Measurements from ENCODE around the gene GJB4. TPM values are rescaled to one million over a fixed set of nuclear protein-coding genes. Genes with fewer than 3 reads are reported as not detected.

Gene GJB4
- total and polyA plus RNA-seq, 4 donors: not detected

DNA sequence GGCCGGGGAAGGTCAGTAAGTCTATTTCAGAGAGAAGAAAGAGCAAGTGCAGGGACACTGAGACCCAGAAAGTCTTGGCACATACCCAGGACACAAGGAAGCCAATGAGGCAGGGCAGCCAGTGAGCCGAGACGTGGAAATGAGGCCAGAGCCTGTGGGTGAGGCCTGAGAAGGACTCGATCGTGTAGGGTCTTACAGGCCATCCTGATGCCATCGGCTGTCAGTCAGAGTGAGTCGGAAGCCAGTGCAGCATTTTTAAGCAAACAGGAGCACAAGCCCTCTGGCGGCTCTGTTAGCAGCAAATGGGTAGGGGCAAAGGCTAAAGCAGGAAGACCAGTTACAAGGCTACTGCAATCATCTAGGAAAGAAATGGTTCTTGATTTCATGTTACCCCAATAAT is 15.4 kb downstream of the GJB4 start:
- no peak overlapping the region for H3K4me3 ChIP-seq (ENCODE audit: low read depth, low read length)
- no peak overlapping the region for H3K27ac ChIP-seq (ENCODE audit: low read depth, low read length)
- H3K27me3 ChIP-seq (ENCODE audit: control insufficient read depth, insufficient read depth, low read length): peaks cover 8% of the 10 kb centered on the region
- WGBS (ENCODE audit: insufficient coverage): 35% methylated on average over 8 of the region's 8 CpGs
- DNase-seq (ENCODE audit: low read depth in 4 of 6, low spot score in 6 of 6): no peak
- no peaks in the 10 kb centered on the region for H3K9me3 ChIP-seq (ENCODE audit: control insufficient read depth, insufficient read depth, low read length)
- H3K4me1 ChIP-seq (ENCODE audit: control insufficient read depth, insufficient read depth, low read length): no peaks in the 10 kb centered on the region
- H3K36me3 ChIP-seq (ENCODE audit: control insufficient read depth, insufficient read depth, low read length): no peaks in the 10 kb centered on the region

DNA sequence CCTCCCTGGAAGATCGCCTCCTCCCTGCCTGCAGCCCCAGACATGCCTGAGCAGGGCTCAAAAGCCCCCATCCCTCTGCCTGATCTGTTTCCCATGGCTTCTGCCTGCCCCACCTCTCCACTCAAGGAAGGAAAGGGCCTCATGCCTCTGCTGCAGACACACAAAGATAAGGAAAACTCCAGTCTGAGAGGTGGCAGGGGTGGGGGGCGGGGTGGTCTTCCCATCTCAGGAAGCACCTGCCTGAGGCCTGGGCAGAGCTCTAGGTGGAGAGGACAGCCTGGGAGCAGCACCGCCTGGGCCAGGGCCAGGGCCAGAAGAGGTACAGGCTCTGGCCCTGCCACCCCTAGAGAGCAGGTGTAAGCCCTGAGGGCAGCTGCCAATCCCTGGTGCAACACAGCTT is 17.4 kb downstream of the GJB4 start:
- H3K4me1 ChIP-seq (ENCODE audit: control insufficient read depth, insufficient read depth, low read length): peaks cover 10% of the 10 kb centered on the region
- H3K27ac ChIP-seq (ENCODE audit: low read depth, low read length): no peak overlapping the region
- 86% methylated on average over 3 of the region's 3 CpGs for WGBS (ENCODE audit: insufficient coverage)
- H3K4me3 ChIP-seq (ENCODE audit: low read depth, low read length): no peak overlapping the region
- peaks cover 27% of the 10 kb centered on the region for H3K27me3 ChIP-seq (ENCODE audit: control insufficient read depth, insufficient read depth, low read length)
- no peaks in the 10 kb centered on the region for H3K9me3 ChIP-seq (ENCODE audit: control insufficient read depth, insufficient read depth, low read length)
- no peaks in the 10 kb centered on the region for H3K36me3 ChIP-seq (ENCODE audit: control insufficient read depth, insufficient read depth, low read length)
- no peak for DNase-seq (ENCODE audit: low read depth in 4 of 6, low spot score in 6 of 6)

DNA sequence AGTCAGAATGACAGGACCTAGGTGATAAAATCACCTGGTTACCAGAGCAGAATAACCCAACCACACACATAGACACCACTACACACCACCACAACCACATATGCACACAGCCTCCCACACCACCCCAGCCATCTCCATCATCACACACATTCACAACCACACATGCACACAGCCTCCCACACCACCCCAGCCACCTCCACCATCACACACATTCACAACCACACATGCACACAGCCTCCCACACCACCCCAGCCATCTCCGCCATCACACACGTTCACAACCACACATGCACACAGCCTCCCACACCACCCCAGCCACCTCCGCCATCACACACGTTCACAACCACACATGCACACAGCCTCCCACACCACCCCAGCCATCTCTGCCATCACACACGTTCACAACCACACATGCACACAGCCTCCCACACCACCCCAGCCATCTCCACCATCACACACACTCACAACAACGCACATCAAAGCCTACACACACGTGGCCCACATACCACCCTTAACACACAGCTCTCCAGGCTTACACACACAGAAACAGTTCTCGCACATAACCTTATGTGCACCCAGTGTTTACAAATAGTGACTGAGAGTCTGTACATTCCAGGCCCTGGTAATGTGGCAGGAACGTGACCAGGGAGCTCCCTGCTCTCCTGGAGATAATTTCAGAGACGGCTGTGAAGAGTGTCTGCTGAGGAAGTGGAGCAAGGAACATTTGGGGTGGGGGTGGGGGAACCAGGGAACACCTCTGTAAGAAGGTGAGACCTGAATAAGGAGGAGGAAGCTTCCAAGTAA is 18.2 kb downstream of the GJB4 start:
- peaks cover 35% of the 10 kb centered on the region for H3K27me3 ChIP-seq (ENCODE audit: control insufficient read depth, insufficient read depth, low read length)
- 80% methylated on average over 10 of the region's 10 CpGs for WGBS (ENCODE audit: insufficient coverage)

DNA sequence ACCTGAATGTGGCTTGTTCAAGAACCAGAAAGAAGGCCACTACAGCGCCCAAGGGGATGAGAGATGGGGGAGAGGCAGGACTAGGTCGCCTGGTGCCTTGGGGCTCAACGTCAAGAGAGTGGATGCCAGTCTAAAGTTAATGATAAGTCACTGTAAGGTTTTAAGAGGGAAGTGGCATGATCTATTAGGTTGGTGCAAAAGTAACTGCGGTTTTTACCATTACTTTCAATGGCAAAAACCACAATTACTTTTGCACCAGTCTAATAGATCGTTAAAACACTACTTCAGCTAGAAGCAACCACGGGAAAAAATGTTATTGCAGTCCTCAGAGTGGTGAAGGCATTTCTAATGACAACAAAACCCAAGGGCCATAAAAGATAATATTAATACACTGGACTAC is 18.8 kb downstream of the GJB4 start:
- H3K9me3 ChIP-seq (ENCODE audit: control insufficient read depth, insufficient read depth, low read length): no peaks in the 10 kb centered on the region

More for the DNA sequence above, 18.2 kb downstream of the GJB4 start:
- Histone ChIP-seq H3K27ac (ENCODE audit: low read depth, low read length) (no peak overlapping the region), H3K36me3 (ENCODE audit: control insufficient read depth, insufficient read depth, low read length) (no peaks in the 10 kb centered on the region), H3K4me1 (ENCODE audit: control insufficient read depth, insufficient read depth, low read length) (peaks cover 12% of the 10 kb centered on the region), H3K9me3 (ENCODE audit: control insufficient read depth, insufficient read depth, low read length) (no peaks in the 10 kb centered on the region), H3K4me3 (ENCODE audit: low read depth, low read length) (no peak overlapping the region)
- DNase-seq (ENCODE audit: low read depth in 4 of 6, low spot score in 6 of 6): no peak

DNA sequence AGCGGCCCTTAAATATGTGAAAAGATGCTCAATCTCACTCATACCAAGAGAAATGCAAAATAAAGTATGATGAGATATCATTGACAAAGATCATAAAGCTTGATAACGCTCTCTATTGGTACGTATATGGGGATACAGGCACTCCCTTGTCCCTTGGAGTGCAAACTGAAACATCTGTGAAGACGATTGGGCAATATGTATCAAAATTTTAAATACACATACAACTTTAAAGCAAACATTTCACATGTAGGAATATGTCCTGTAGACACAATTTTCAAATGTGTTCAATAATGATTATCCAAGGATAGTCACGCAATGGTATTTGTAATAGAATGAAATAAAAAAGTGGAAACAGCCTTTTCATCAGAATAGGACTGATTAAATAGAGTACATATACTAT is 19.5 kb downstream of the GJB4 start:
- DNase-seq (ENCODE audit: low read depth in 4 of 6, low spot score in 6 of 6): no peak
- WGBS (ENCODE audit: insufficient coverage): no CpG with 5 or more reads among the region's 5 CpGs
- peaks cover 12% of the 10 kb centered on the region for H3K4me1 ChIP-seq (ENCODE audit: control insufficient read depth, insufficient read depth, low read length)
- H3K4me3 ChIP-seq (ENCODE audit: low read depth, low read length): no peak overlapping the region
- no peaks in the 10 kb centered on the region for H3K36me3 ChIP-seq (ENCODE audit: control insufficient read depth, insufficient read depth, low read length)
- peaks cover 41% of the 10 kb centered on the region for H3K27me3 ChIP-seq (ENCODE audit: control insufficient read depth, insufficient read depth, low read length)
- no peaks in the 10 kb centered on the region for H3K9me3 ChIP-seq (ENCODE audit: control insufficient read depth, insufficient read depth, low read length)
- no peak overlapping the region for H3K27ac ChIP-seq (ENCODE audit: low read depth, low read length)

More for the DNA sequence above, 18.8 kb downstream of the GJB4 start:
- DNase-seq (ENCODE audit: low read depth in 4 of 6, low spot score in 6 of 6): no peak
- Histone ChIP-seq H3K36me3 (ENCODE audit: control insufficient read depth, insufficient read depth, low read length) (no peaks in the 10 kb centered on the region), H3K4me3 (ENCODE audit: low read depth, low read length) (no peak overlapping the region), H3K27ac (ENCODE audit: low read depth, low read length) (no peak overlapping the region), H3K27me3 (ENCODE audit: control insufficient read depth, insufficient read depth, low read length) (peaks cover 41% of the 10 kb centered on the region), H3K4me1 (ENCODE audit: control insufficient read depth, insufficient read depth, low read length) (peaks cover 12% of the 10 kb centered on the region)
- WGBS (ENCODE audit: insufficient coverage): 80% methylated on average over 3 of the region's 6 CpGs

DNA sequence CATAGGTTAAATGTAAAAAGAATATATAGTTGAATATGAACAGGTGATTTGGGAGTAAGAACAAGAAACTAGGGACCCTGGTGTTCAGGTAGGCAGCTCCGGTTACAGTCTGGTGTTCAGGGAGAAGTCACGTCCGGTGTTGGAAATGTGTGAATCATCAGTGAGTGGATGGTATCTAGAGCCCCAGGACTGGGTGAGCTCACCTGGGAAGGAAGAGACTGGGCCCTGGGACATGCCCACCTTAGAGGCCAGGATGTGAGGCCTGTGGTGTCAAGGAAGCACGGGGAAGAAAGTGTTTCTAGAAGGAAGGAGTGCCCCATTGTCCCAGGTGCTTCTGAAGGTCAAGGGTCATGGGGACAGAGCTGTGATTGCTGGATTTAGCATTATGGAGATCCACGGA is 20.0 kb downstream of the GJB4 start:
- H3K4me3 ChIP-seq (ENCODE audit: low read depth, low read length): no peak overlapping the region
- WGBS (ENCODE audit: insufficient coverage): 85% methylated on average over 5 of the region's 5 CpGs
- H3K27me3 ChIP-seq (ENCODE audit: control insufficient read depth, insufficient read depth, low read length): peaks cover 41% of the 10 kb centered on the region
- no peaks in the 10 kb centered on the region for H3K9me3 ChIP-seq (ENCODE audit: control insufficient read depth, insufficient read depth, low read length)
- no peaks in the 10 kb centered on the region for H3K36me3 ChIP-seq (ENCODE audit: control insufficient read depth, insufficient read depth, low read length)
- peaks cover 12% of the 10 kb centered on the region for H3K4me1 ChIP-seq (ENCODE audit: control insufficient read depth, insufficient read depth, low read length)
- no peak for DNase-seq (ENCODE audit: low read depth in 4 of 6, low spot score in 6 of 6)
- no peak overlapping the region for H3K27ac ChIP-seq (ENCODE audit: low read depth, low read length)

DNA sequence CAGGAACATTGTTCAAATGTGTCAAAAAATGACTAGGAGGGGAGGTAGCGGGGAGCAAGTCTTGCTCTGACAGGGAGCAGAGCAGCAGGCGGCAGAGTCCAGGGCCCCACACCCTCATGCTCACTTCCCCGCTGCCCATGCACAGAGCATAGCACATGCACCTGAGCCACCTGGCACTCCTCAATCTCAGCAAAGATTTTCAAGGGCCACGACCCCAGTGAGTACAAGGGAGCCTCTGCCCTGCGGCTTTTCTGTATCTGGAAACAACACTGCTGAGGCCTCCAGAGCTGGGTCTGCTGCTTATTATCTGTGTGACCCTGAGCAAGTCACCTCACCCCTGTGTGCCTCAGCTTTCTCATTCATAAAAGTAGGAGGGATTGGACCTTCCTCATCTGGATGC is 20.4 kb downstream of the GJB4 start:
- 90% methylated on average over 5 of the region's 5 CpGs for WGBS (ENCODE audit: insufficient coverage)
- H3K27ac ChIP-seq (ENCODE audit: low read depth, low read length): no peak overlapping the region
- H3K4me1 ChIP-seq (ENCODE audit: control insufficient read depth, insufficient read depth, low read length): peaks cover 12% of the 10 kb centered on the region
- no peak for DNase-seq (ENCODE audit: low read depth in 4 of 6, low spot score in 6 of 6)
- peaks cover 2% of the 10 kb centered on the region for H3K36me3 ChIP-seq (ENCODE audit: control insufficient read depth, insufficient read depth, low read length)
- H3K4me3 ChIP-seq (ENCODE audit: low read depth, low read length): no peak overlapping the region
- peaks cover 41% of the 10 kb centered on the region for H3K27me3 ChIP-seq (ENCODE audit: control insufficient read depth, insufficient read depth, low read length)
- no peaks in the 10 kb centered on the region for H3K9me3 ChIP-seq (ENCODE audit: control insufficient read depth, insufficient read depth, low read length)

DNA sequence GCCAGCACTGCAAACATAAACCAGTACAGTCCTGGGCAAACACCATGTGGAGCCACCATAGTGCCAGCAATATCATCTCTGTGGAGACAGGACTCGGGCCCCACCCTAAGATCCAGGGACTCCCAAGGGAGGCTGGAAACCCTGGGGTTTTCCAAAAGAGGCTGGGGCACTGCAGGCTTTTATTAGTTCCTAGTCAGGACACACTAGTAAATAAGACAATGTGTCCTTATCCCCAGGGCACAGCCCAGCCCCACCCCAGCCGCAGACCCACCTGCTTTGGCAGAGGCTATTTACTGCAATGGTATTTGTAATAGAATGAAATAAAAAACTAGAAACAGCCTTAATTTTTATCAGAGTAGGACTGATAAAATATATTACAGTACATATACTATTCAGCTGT is 21.0 kb downstream of the GJB4 start:
- DNase-seq (ENCODE audit: low read depth in 4 of 6, low spot score in 6 of 6): no peak
- H3K9me3 ChIP-seq (ENCODE audit: control insufficient read depth, insufficient read depth, low read length): no peaks in the 10 kb centered on the region
- no peak overlapping the region for H3K4me3 ChIP-seq (ENCODE audit: low read depth, low read length)
- peaks cover 6% of the 10 kb centered on the region for H3K36me3 ChIP-seq (ENCODE audit: control insufficient read depth, insufficient read depth, low read length)
- no peak overlapping the region for H3K27ac ChIP-seq (ENCODE audit: low read depth, low read length)
- peaks cover 12% of the 10 kb centered on the region for H3K4me1 ChIP-seq (ENCODE audit: control insufficient read depth, insufficient read depth, low read length)
- WGBS (ENCODE audit: insufficient coverage): 100% methylated on average over 1 of the region's 2 CpGs
- H3K27me3 ChIP-seq (ENCODE audit: control insufficient read depth, insufficient read depth, low read length): peaks cover 41% of the 10 kb centered on the region

DNA sequence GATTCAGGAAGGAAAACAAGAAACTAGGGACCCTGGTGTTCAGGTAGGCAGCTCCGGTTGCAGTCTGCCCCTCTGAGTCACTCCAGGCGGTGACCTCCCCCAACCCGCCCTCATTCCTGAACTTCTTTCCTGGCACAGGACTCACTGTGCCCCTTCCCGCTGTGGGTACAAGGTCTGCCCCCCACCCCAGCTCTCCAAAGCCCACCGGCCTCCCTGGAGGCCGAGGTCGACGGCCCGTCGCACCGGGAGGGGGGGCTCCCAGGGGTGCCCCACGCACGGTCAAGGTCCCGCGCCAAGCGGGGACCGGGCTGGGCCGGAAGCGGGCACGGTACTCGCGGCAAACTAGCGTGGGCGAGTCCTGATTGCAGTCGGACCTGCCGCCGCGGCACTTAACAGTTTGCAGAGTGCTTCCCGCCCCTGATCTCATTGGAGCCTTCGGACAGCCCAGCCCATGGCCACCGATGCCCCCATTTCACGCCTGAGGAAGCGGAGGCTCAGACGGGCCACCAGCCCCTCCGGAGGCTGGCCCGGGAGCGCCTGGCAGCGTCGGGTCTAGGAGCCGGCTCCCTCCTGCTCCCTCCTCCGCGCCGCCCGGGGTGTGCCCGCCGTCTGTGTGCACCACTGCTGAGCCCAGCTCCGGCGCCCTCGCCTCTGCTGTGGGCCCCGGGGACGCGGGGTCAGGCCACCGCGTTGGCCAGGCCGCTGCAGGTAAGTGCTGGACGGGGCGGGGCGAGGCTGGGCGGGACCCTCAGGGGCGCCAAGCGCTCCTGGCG is 21.7 kb downstream of the GJB4 start, which contains the start of gene GJB3:
Gene GJB3, plus strand, starts transcription at position 144 of the 773 bp plus-strand sequence. CDS start 3,549 bp downstream, outside the sequence.
- DNase-seq (ENCODE audit: low read depth in 4 of 6, low spot score in 6 of 6): no peak
- 1% methylated on average over 62 of the region's 62 CpGs for WGBS (ENCODE audit: insufficient coverage)
- Histone ChIP-seq H3K27me3 (ENCODE audit: control insufficient read depth, insufficient read depth, low read length) (peaks cover 41% of the 10 kb centered on the region), H3K27ac (ENCODE audit: low read depth, low read length) (no peak within 1 kb of the TSS), H3K4me1 (ENCODE audit: control insufficient read depth, insufficient read depth, low read length) (peaks cover 13% of the 10 kb centered on the region), H3K36me3 (ENCODE audit: control insufficient read depth, insufficient read depth, low read length) (peaks cover 6% of the 10 kb centered on the region), H3K9me3 (ENCODE audit: control insufficient read depth, insufficient read depth, low read length) (no peaks in the 10 kb centered on the region), H3K4me3 (ENCODE audit: low read depth, low read length) (no peak within 1 kb of the TSS)

All from spinal cord (tissue), 10 donors.